Nephron progenitor cell (in vitro differentiated cells): ENCODE data around the gene AXIN1.

Source experiments
- DNase-seq: peaks from one replicate; pipeline ENCODE4 v3.0.0; 2021
- H3K27ac Mint-ChIP-seq: 2 replicates; pipeline ENCODE4 v1.8.0; 2021; ENCODE audit warnings: mild to moderate bottlenecking, moderate library complexity, mixed read lengths
- H3K27me3 Mint-ChIP-seq: 2 replicates; pipeline ENCODE4 v1.8.0; 2021; ENCODE audit warnings: mild to moderate bottlenecking, low read depth, mixed read lengths; ENCODE audit not compliant: poor library complexity
- H3K36me3 Mint-ChIP-seq: 2 replicates; pipeline ENCODE4 v1.8.0; 2021; ENCODE audit warnings: low read depth, mixed read lengths
- H3K4me1 Mint-ChIP-seq: 2 replicates; pipeline ENCODE4 v1.8.0; 2021; ENCODE audit warnings: mixed read lengths
- H3K4me3 Mint-ChIP-seq: 2 replicates; pipeline ENCODE4 v1.8.0; 2021; ENCODE audit warnings: mild to moderate bottlenecking, moderate library complexity, mixed read lengths
- H3K9me3 Mint-ChIP-seq: 2 replicates; pipeline ENCODE4 v1.8.0; 2021; ENCODE audit warnings: mild to moderate bottlenecking, moderate library complexity, mixed read lengths
- CTCF ChIP-seq: fragments of 200-600 bp; sonication (generic); IDR thresholded peaks from 2 replicates; pipeline ENCODE4 v1.5.0; 2021; ENCODE audit warnings: antibody characterized with exemption

The AXIN1 gene

DNA sequence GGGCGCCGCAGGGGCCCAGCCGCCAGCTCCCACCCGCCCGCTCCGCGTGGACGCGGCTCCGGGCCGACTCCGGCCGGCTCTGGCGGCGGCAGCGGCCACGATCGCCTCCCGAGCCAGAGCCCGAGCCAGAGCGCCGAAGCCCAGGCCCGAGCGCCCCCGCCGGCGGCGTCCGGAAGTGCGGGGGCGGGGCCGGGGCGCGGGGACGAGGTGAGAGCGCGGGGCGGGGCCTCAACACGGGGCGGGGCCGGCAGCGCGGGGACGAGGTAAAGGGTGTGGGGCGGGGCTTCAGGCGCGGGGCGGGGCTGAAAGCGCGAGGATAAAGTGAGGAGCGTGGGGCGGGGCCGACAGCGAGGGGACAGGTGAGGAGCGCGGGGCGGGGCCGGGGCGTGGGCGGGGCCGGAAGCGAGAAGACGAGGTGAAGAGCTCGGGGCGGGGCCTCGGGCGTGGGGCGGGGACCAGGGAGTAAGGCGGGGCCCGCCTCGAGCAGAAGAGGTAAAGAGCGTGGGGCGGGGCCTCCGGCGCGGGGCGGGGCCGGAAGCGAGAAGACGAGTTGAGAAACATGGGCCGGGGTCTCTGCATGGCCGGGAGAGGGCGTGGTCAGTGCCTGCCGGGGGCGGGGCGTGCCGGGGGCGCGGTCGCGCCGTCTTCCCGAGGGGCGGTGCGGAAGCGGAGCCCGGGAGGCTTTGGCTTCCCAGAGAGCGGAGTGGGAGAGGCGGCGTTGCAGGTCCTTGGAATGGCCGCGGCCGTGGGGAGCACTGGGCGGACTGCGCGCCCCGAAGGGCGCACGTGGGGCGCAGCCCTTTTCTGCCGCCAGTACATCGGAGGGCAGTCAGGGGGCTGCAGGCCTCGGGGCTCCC lies at the start of gene AXIN1:
Gene AXIN1, minus strand, starts transcription at position 177 of the 857 bp plus-strand sequence. CDS start 5,698 bp downstream, outside the sequence.
- TF ChIP-seq CTCF: no peak
- peaks cover 50% of the 10 kb centered on the region for H3K4me1 Mint-ChIP-seq
- H3K27ac Mint-ChIP-seq: peak within 1 kb of the TSS; percentile 83
- peaks cover 6% of the 10 kb centered on the region for H3K36me3 Mint-ChIP-seq
- peak; percentile 100 for DNase-seq
- peaks cover 8% of the 10 kb centered on the region for H3K27me3 Mint-ChIP-seq
- peak within 1 kb of the TSS; percentile 89 for H3K4me3 Mint-ChIP-seq
- no peaks in the 10 kb centered on the region for H3K9me3 Mint-ChIP-seq

DNA sequence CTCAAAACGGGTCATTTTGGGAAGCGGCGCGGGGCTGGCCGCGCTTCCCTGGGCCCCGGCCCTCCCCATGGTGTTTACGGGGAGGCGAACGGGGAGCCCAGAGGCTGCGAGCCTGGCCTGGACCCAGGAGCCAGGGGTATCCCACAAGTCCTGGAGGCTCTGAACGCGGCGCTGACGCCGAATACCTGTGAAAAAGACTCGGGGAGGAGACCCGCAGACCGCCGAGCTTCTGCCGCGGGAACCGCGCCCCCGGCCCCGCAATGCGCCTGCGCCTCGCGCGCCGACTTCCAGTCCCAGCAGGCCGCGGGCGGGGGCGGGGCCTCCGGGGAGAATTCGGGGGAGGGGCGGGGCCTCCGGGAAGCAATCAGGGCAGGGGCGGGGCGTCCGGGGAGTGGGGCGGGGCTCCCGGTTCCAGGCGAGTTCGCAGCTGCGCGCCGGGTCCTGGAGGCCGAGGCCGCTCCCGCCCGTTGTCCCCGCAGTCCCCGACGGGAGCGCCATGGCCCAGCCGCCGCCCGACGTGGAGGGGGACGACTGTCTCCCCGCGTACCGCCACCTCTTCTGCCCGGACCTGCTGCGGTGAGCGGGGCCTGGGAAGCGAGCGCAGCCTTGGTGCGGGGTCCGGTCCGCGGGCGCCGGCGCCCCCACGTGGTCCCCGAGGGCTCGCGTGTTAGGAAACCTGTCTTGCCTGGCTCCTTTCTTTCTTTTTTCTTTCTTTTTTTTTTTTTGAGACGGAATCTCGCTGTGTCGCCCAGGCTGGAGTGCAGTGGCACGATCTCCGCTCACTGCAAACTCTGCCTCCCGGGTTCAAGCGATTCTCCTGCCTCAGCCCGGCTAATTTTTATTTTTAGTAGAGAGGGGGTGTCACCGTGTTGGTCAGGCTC lies 49.2 kb upstream of the AXIN1 start, which contains the start of gene DECR2:
Gene DECR2, plus strand, starts transcription at position 418 of the 881 bp plus-strand sequence. Its CDS starts 79 bp downstream, at position 497.
- Mint-ChIP-seq H3K27ac (no peak within 1 kb of the TSS), H3K36me3 (peaks cover 4% of the 10 kb centered on the region), H3K27me3 (no peaks in the 10 kb centered on the region), H3K9me3 (no peaks in the 10 kb centered on the region), H3K4me1 (peaks cover 22% of the 10 kb centered on the region), H3K4me3 (peak within 1 kb of the TSS; percentile 83)
- DNase-seq: peak; percentile 100
- no peak for TF ChIP-seq CTCF

DNA sequence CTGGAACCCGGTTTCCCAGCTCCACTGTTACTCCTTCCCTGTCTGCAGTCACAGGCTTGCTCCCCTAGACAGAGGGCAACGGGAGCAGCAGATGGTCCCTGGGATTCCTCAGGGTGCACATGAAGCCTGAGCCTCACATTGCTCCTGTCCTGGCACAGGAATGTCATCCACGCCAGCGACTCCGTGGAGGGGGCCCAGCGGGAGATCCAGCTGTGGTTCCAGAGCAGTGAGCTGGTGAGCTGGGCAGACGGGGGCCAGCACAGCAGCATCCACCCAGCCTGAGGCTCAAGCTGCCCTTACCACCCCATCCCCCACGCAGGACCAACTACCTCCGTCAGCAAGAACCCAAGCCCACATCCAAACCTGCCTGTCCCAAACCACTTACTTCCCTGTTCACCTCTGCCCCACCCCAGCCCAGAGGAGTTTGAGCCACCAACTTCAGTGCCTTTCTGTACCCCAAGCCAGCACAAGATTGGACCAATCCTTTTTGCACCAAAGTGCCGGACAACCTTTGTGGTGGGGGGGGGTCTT lies 47.6 kb upstream of the AXIN1 start:
- Mint-ChIP-seq H3K36me3 (peaks cover 4% of the 10 kb centered on the region), H3K4me3 (peak overlapping the region; percentile 83), H3K27me3 (peaks cover 3% of the 10 kb centered on the region), H3K9me3 (no peaks in the 10 kb centered on the region), H3K4me1 (peaks cover 31% of the 10 kb centered on the region), H3K27ac (no peak overlapping the region)
- no peak for DNase-seq
- TF ChIP-seq CTCF: no peak

- Mint-ChIP-seq H3K27ac (no peak overlapping the region), H3K36me3 (peaks cover 4% of the 10 kb centered on the region), H3K4me3 (peak overlapping the region; percentile 49), H3K27me3 (peaks cover 3% of the 10 kb centered on the region), H3K9me3 (no peaks in the 10 kb centered on the region), H3K4me1 (peaks cover 31% of the 10 kb centered on the region)
- no peak for DNase-seq
- no peak for TF ChIP-seq CTCF
Measured at GRCh38 chr16:399340-400019, 47.0 kb upstream of the AXIN1 start.

- H3K27me3 Mint-ChIP-seq: peaks cover 7% of the 10 kb centered on the region
Measured at GRCh38 chr16:398561-399339, 46.2 kb upstream of the AXIN1 start.

More at GRCh38 chr16:398561-399339, 46.2 kb upstream of the AXIN1 start:
- Mint-ChIP-seq H3K9me3 (no peaks in the 10 kb centered on the region), H3K27ac (peak overlapping the region; percentile 85), H3K4me3 (peak overlapping the region; percentile 77), H3K36me3 (peaks cover 4% of the 10 kb centered on the region), H3K4me1 (peaks cover 31% of the 10 kb centered on the region)
- DNase-seq: no peak
- no peak for TF ChIP-seq CTCF
